ENCODE measurements around the gene GATA3.

GATA3 gene

GRCh38 chr10:8033812-8034465, 20.5 kb upstream of the GATA3 start:
- H3K9me3 ChIP-seq (ENCODE audit: control insufficient read depth, low read length) = peaks cover 2% of the 10 kb centered on the region
- no peak overlapping the region for H2BK120ac ChIP-seq (ENCODE audit: low read depth, low read length)
- no peak overlapping the region for H3K14ac ChIP-seq (ENCODE audit: low read length in 2 of 2)
- H3K4me2 ChIP-seq (ENCODE audit: low read length, poor library complexity, severe bottlenecking) = peak overlapping the region; percentile 49
- H2BK5ac ChIP-seq (ENCODE audit: low read depth, low read length, poor library complexity, severe bottlenecking) = no peak overlapping the region
- no peak for DNase-seq
- H3K23ac ChIP-seq (ENCODE audit: low read length in 2 of 2) = no peak overlapping the region
- peaks cover 22% of the 10 kb centered on the region for H3K4me1 ChIP-seq (ENCODE audit: control insufficient read depth, insufficient read depth, low read depth, low read length)
- no peak overlapping the region for H3K9ac ChIP-seq (ENCODE audit: low read length)
- H2BK15ac ChIP-seq (ENCODE audit: low read depth, poor library complexity, severe bottlenecking) = no peak overlapping the region
- peaks cover 0 to 2% of the 10 kb centered on the region in 2 experiments for H3K36me3 ChIP-seq (ENCODE audit: control insufficient read depth in 1 of 2, insufficient read depth in 2 of 2, low read depth in 1 of 2, low read length in 2 of 2)
- no peaks in the 10 kb centered on the region for H3K79me1 ChIP-seq (replicated peaks; ENCODE audit: low read length, poor library complexity, severe bottlenecking)
- no peak overlapping the region for H2BK12ac ChIP-seq (ENCODE audit: low read length in 2 of 2)
- H3K27me3 ChIP-seq (ENCODE audit: control insufficient read depth in 1 of 2, insufficient read depth in 1 of 2, low read length in 2 of 2) = peaks cover 76 to 85% of the 10 kb centered on the region in 2 experiments
- H4K8ac ChIP-seq (ENCODE audit: low read length) = no peak overlapping the region
- WGBS = 4% methylated on average over 40 of the region's 45 CpGs
- no peak overlapping the region for H3K27ac ChIP-seq (ENCODE audit: low read length, poor library complexity, severe bottlenecking)
- H3K18ac ChIP-seq (ENCODE audit: low read depth in 1 of 2, low read length in 2 of 2) = no peak overlapping the region
- H4K91ac ChIP-seq (ENCODE audit: low read length) = no peak overlapping the region
- H2AFZ ChIP-seq (ENCODE audit: low read depth, low read length) = no peak overlapping the region
- H3K4ac ChIP-seq (ENCODE audit: low read depth in 1 of 2, low read length in 2 of 2) = no peak overlapping the region
- H2AK5ac ChIP-seq (ENCODE audit: low read length, severe bottlenecking) = no peak overlapping the region
- no peak overlapping the region for H3K4me3 ChIP-seq (ENCODE audit: insufficient read depth in 1 of 2, low read depth in 1 of 2, low read length in 2 of 2)

GRCh38 chr10:8034466-8035005, 20.0 kb upstream of the GATA3 start:
- WGBS = 3% methylated on average over 25 of the region's 37 CpGs
- H2AFZ ChIP-seq (ENCODE audit: low read depth, low read length) = no peak overlapping the region
- no peaks in the 10 kb centered on the region for H3K79me1 ChIP-seq (replicated peaks; ENCODE audit: low read length, poor library complexity, severe bottlenecking)
- no peak overlapping the region for H3K14ac ChIP-seq (ENCODE audit: low read length in 2 of 2)
- H3K4me1 ChIP-seq (ENCODE audit: control insufficient read depth, insufficient read depth, low read depth, low read length) = peaks cover 22% of the 10 kb centered on the region
- H3K4ac ChIP-seq (ENCODE audit: low read depth in 1 of 2, low read length in 2 of 2) = no peak overlapping the region
- no peak overlapping the region for H2BK15ac ChIP-seq (ENCODE audit: low read depth, poor library complexity, severe bottlenecking)
- no peak for DNase-seq
- no peak overlapping the region for H2BK12ac ChIP-seq (ENCODE audit: low read length in 2 of 2)
- H3K27me3 ChIP-seq (ENCODE audit: control insufficient read depth in 1 of 2, insufficient read depth in 1 of 2, low read length in 2 of 2) = peaks cover 82 to 91% of the 10 kb centered on the region in 2 experiments
- H2AK5ac ChIP-seq (ENCODE audit: low read length, severe bottlenecking) = no peak overlapping the region
- H3K23ac ChIP-seq (ENCODE audit: low read length in 2 of 2) = no peak overlapping the region
- peaks cover 0 to 2% of the 10 kb centered on the region in 2 experiments for H3K36me3 ChIP-seq (ENCODE audit: control insufficient read depth in 1 of 2, insufficient read depth in 2 of 2, low read depth in 1 of 2, low read length in 2 of 2)
- H3K18ac ChIP-seq (ENCODE audit: low read depth in 1 of 2, low read length in 2 of 2) = no peak overlapping the region
- no peak overlapping the region for H2BK120ac ChIP-seq (ENCODE audit: low read depth, low read length)
- no peak overlapping the region for H2BK5ac ChIP-seq (ENCODE audit: low read depth, low read length, poor library complexity, severe bottlenecking)
- no peak overlapping the region for H3K27ac ChIP-seq (ENCODE audit: low read length, poor library complexity, severe bottlenecking)
- H3K4me2 ChIP-seq (ENCODE audit: low read length, poor library complexity, severe bottlenecking) = peak overlapping the region; percentile 49
- H4K91ac ChIP-seq (ENCODE audit: low read length) = no peak overlapping the region
- no peak overlapping the region for H3K4me3 ChIP-seq (ENCODE audit: insufficient read depth in 1 of 2, low read depth in 1 of 2, low read length in 2 of 2)
- no peak overlapping the region for H3K9ac ChIP-seq (ENCODE audit: low read length)
- no peak overlapping the region for H4K8ac ChIP-seq (ENCODE audit: low read length)
- H3K9me3 ChIP-seq (ENCODE audit: control insufficient read depth, low read length) = peaks cover 2% of the 10 kb centered on the region

GRCh38 chr10:8035006-8035640, 19.4 kb upstream of the GATA3 start:
- H3K4me1 ChIP-seq (ENCODE audit: control insufficient read depth, insufficient read depth, low read depth, low read length) = peaks cover 22% of the 10 kb centered on the region
- peak overlapping the region; percentile 37 for H2BK15ac ChIP-seq (ENCODE audit: low read depth, poor library complexity, severe bottlenecking)
- H3K4ac ChIP-seq (ENCODE audit: low read depth in 1 of 2, low read length in 2 of 2) = no peak overlapping the region
- no peak overlapping the region for H2BK5ac ChIP-seq (ENCODE audit: low read depth, low read length, poor library complexity, severe bottlenecking)
- H3K14ac ChIP-seq (ENCODE audit: low read length in 2 of 2) = no peak overlapping the region
- no peak overlapping the region for H3K18ac ChIP-seq (ENCODE audit: low read depth in 1 of 2, low read length in 2 of 2)
- H3K36me3 ChIP-seq (ENCODE audit: control insufficient read depth in 1 of 2, insufficient read depth in 2 of 2, low read depth in 1 of 2, low read length in 2 of 2) = peaks cover 0 to 2% of the 10 kb centered on the region in 2 experiments
- no peak overlapping the region for H2AK5ac ChIP-seq (ENCODE audit: low read length, severe bottlenecking)
- WGBS = 13% methylated on average over 26 of the region's 32 CpGs
- H3K4me2 ChIP-seq (ENCODE audit: low read length, poor library complexity, severe bottlenecking) = no peak overlapping the region
- H3K79me1 ChIP-seq (replicated peaks; ENCODE audit: low read length, poor library complexity, severe bottlenecking) = no peaks in the 10 kb centered on the region
- H3K9me3 ChIP-seq (ENCODE audit: control insufficient read depth, low read length) = peaks cover 2% of the 10 kb centered on the region
- no peak overlapping the region for H2BK12ac ChIP-seq (ENCODE audit: low read length in 2 of 2)
- no peak overlapping the region for H4K8ac ChIP-seq (ENCODE audit: low read length)
- no peak overlapping the region for H3K27ac ChIP-seq (ENCODE audit: low read length, poor library complexity, severe bottlenecking)
- H2AFZ ChIP-seq (ENCODE audit: low read depth, low read length) = no peak overlapping the region
- no peak overlapping the region for H2BK120ac ChIP-seq (ENCODE audit: low read depth, low read length)
- H3K9ac ChIP-seq (ENCODE audit: low read length) = no peak overlapping the region
- no peak for DNase-seq
- no peak overlapping the region for H4K91ac ChIP-seq (ENCODE audit: low read length)
- peaks cover 88 to 97% of the 10 kb centered on the region in 2 experiments for H3K27me3 ChIP-seq (ENCODE audit: control insufficient read depth in 1 of 2, insufficient read depth in 1 of 2, low read length in 2 of 2)
- H3K23ac ChIP-seq (ENCODE audit: low read length in 2 of 2) = no peak overlapping the region
- H3K4me3 ChIP-seq (ENCODE audit: insufficient read depth in 1 of 2, low read depth in 1 of 2, low read length in 2 of 2) = no peak overlapping the region

GRCh38 chr10:8035641-8036470, 18.6 kb upstream of the GATA3 start:
- no peak overlapping the region for H2BK12ac ChIP-seq (ENCODE audit: low read length in 2 of 2)
- H3K4me1 ChIP-seq (ENCODE audit: control insufficient read depth, insufficient read depth, low read depth, low read length) = peaks cover 22% of the 10 kb centered on the region
- H2AFZ ChIP-seq (ENCODE audit: low read depth, low read length) = no peak overlapping the region
- H3K27ac ChIP-seq (ENCODE audit: low read length, poor library complexity, severe bottlenecking) = no peak overlapping the region
- H3K9ac ChIP-seq (ENCODE audit: low read length) = no peak overlapping the region
- 3% methylated on average over 38 of the region's 47 CpGs for WGBS
- H4K8ac ChIP-seq (ENCODE audit: low read length) = no peak overlapping the region
- H2BK15ac ChIP-seq (ENCODE audit: low read depth, poor library complexity, severe bottlenecking) = no peak overlapping the region
- H3K36me3 ChIP-seq (ENCODE audit: control insufficient read depth in 1 of 2, insufficient read depth in 2 of 2, low read depth in 1 of 2, low read length in 2 of 2) = peaks cover 0 to 2% of the 10 kb centered on the region in 2 experiments
- H3K79me1 ChIP-seq (replicated peaks; ENCODE audit: low read length, poor library complexity, severe bottlenecking) = no peaks in the 10 kb centered on the region
- H3K4ac ChIP-seq (ENCODE audit: low read depth in 1 of 2, low read length in 2 of 2) = no peak overlapping the region
- H3K14ac ChIP-seq (ENCODE audit: low read length in 2 of 2) = no peak overlapping the region
- H2BK5ac ChIP-seq (ENCODE audit: low read depth, low read length, poor library complexity, severe bottlenecking) = no peak overlapping the region
- peaks cover 2% of the 10 kb centered on the region for H3K9me3 ChIP-seq (ENCODE audit: control insufficient read depth, low read length)
- H2AK5ac ChIP-seq (ENCODE audit: low read length, severe bottlenecking) = no peak overlapping the region
- H3K18ac ChIP-seq (ENCODE audit: low read depth in 1 of 2, low read length in 2 of 2) = no peak overlapping the region
- H3K4me3 ChIP-seq (ENCODE audit: insufficient read depth in 1 of 2, low read depth in 1 of 2, low read length in 2 of 2) = no peak overlapping the region
- DNase-seq = no peak
- no peak overlapping the region for H4K91ac ChIP-seq (ENCODE audit: low read length)
- no peak overlapping the region for H3K23ac ChIP-seq (ENCODE audit: low read length in 2 of 2)
- H2BK120ac ChIP-seq (ENCODE audit: low read depth, low read length) = no peak overlapping the region
- peaks cover 92 to 100% of the 10 kb centered on the region in 2 experiments for H3K27me3 ChIP-seq (ENCODE audit: control insufficient read depth in 1 of 2, insufficient read depth in 1 of 2, low read length in 2 of 2)
- no peak overlapping the region for H3K4me2 ChIP-seq (ENCODE audit: low read length, poor library complexity, severe bottlenecking)

All from mesenchymal stem cell (in vitro differentiated cells and primary cell).